Mesodermal cell (in vitro differentiated cells): ENCODE measurements around the gene TOX4.

Experiments used
- H3K27ac ChIP-seq: 2 replicates; pipeline ENCODE4 v1.7.0; 2013; ENCODE audit warnings: mild to moderate bottlenecking, low read depth, low read length, moderate library complexity; ENCODE audit not compliant: severe bottlenecking
- H3K36me3 ChIP-seq: 2 replicates; pipeline ENCODE4 v1.7.1; 2013; ENCODE audit warnings: mild to moderate bottlenecking, low read length, moderate library complexity; ENCODE audit not compliant: control insufficient read depth, insufficient read depth
- H3K4me1 ChIP-seq: one replicate; pipeline ENCODE4 v1.7.1; 2013; ENCODE audit warnings: mild to moderate bottlenecking, low read length; ENCODE audit not compliant: insufficient read depth, control insufficient read depth, poor library complexity, severe bottlenecking
- H3K4me3 ChIP-seq: 2 replicates; pipeline ENCODE4 v1.7.0; 2013; ENCODE audit warnings: low read length, control low read depth, mild to moderate bottlenecking; ENCODE audit not compliant: insufficient read depth, poor library complexity, severe bottlenecking; ENCODE audit errors: extremely low read depth
- H3K9me3 ChIP-seq: 2 replicates; pipeline ENCODE4 v1.7.1; 2013; ENCODE audit warnings: mild to moderate bottlenecking, low read length, moderate library complexity; ENCODE audit not compliant: control insufficient read depth
- WGBS, 2 experiments: methylation state at CpG; one replicate each; pipeline ENCODE4 v1.1.5; 2013; ENCODE audit warnings: missing lambda C conversion rate in 2 of 2; ENCODE audit not compliant: insufficient coverage in 2 of 2; 5-methylcytosine and 5-hydroxymethylcytosine counted together

Gene TOX4

GRCh38 chr14:21524575-21525490 lies 47.8 kb downstream of the TOX4 start:
- Histone ChIP-seq H3K27ac (no peak overlapping the region), H3K4me1 (peaks cover 16% of the 10 kb centered on the region), H3K9me3 (no peaks in the 10 kb centered on the region), H3K4me3 (peak overlapping the region; percentile 71), H3K36me3 (peaks cover 32% of the 10 kb centered on the region)
- 76 to 91% methylated on average over 6 to 11 of the region's 18 CpGs for WGBS, 2 experiments

- H3K36me3 ChIP-seq, result peaks cover 32% of the 10 kb centered on the region
- peaks cover 16% of the 10 kb centered on the region for H3K4me1 ChIP-seq
- WGBS, 2 experiments, result 15 to 42% methylated on average over 3 to 5 of the region's 12 CpGs
- H3K9me3 ChIP-seq, result no peaks in the 10 kb centered on the region
- peak overlapping the region; percentile 71 for H3K4me3 ChIP-seq
- peak overlapping the region; percentile 77 for H3K27ac ChIP-seq
Observed at GRCh38 chr14:21525571-21525961, 48.6 kb downstream of the TOX4 start.

- Histone ChIP-seq H3K9me3 (no peaks in the 10 kb centered on the region), H3K4me3 (peak within 1 kb of the TSS; percentile 71), H3K4me1 (peaks cover 16% of the 10 kb centered on the region), H3K36me3 (peaks cover 32% of the 10 kb centered on the region), H3K27ac (peak within 1 kb of the TSS; percentile 77)
- whole genome bisulfite sequencing, 2 experiments, result 0 to 2% methylated on average over 18 to 22 of the region's 43 CpGs
Observed at GRCh38 chr14:21525962-21526671, 49.1 kb downstream of the TOX4 start, which contains the start of gene SALL2. TSS of gene SALL2 (minus strand) at chr14:21526346. CDS start at chr14:21526127, 219 bp downstream.

GRCh38 chr14:21526672-21527317 lies 49.8 kb downstream of the TOX4 start:
- Histone ChIP-seq H3K36me3 (peaks cover 29% of the 10 kb centered on the region), H3K9me3 (no peaks in the 10 kb centered on the region), H3K4me3 (peak overlapping the region; percentile 71), H3K27ac (peak overlapping the region; percentile 77), H3K4me1 (peaks cover 16% of the 10 kb centered on the region)
- 1 to 9% methylated on average over 8 to 11 of the region's 13 CpGs for WGBS, 2 experiments

GRCh38 chr14:21527318-21527679 lies 50.3 kb downstream of the TOX4 start:
- Histone ChIP-seq H3K9me3 (no peaks in the 10 kb centered on the region), H3K36me3 (peaks cover 25% of the 10 kb centered on the region), H3K4me1 (peaks cover 16% of the 10 kb centered on the region), H3K4me3 (no peak overlapping the region), H3K27ac (peak overlapping the region; percentile 77)
- WGBS, 2 experiments, result no CpG with 5 or more reads among the region's 1 CpG

- H3K4me1 ChIP-seq, result peaks cover 16% of the 10 kb centered on the region
- H3K4me3 ChIP-seq, result no peak overlapping the region
- H3K9me3 ChIP-seq, result no peaks in the 10 kb centered on the region
- H3K36me3 ChIP-seq, result peaks cover 18% of the 10 kb centered on the region
- H3K27ac ChIP-seq, result no peak overlapping the region
- 87 to 89% methylated on average over 2 to 4 of the region's 4 CpGs for WGBS, 2 experiments
Observed at GRCh38 chr14:21528381-21529348, 51.7 kb downstream of the TOX4 start.

GRCh38 chr14:21529515-21529914 lies 52.5 kb downstream of the TOX4 start:
- H3K9me3 ChIP-seq, result no peaks in the 10 kb centered on the region
- H3K4me3 ChIP-seq, result no peak overlapping the region
- H3K36me3 ChIP-seq, result peaks cover 9% of the 10 kb centered on the region
- no peak overlapping the region for H3K27ac ChIP-seq
- WGBS, 2 experiments, result no CpG with 5 or more reads among the region's 1 CpG
- peaks cover 16% of the 10 kb centered on the region for H3K4me1 ChIP-seq

GRCh38 chr14:21533294-21533693 lies 56.3 kb downstream of the TOX4 start:
- H3K9me3 ChIP-seq, result no peaks in the 10 kb centered on the region
- H3K4me3 ChIP-seq, result no peak overlapping the region
- peaks cover 12% of the 10 kb centered on the region for H3K4me1 ChIP-seq
- no peak overlapping the region for H3K27ac ChIP-seq
- no peaks in the 10 kb centered on the region for H3K36me3 ChIP-seq

GRCh38 chr14:21534576-21534975 lies 57.6 kb downstream of the TOX4 start:
- H3K36me3 ChIP-seq, result no peaks in the 10 kb centered on the region
- H3K4me3 ChIP-seq, result no peak overlapping the region
- H3K9me3 ChIP-seq, result no peaks in the 10 kb centered on the region
- 16 to 18% methylated on average over 4 of the region's 4 CpGs for WGBS, 2 experiments
- no peak overlapping the region for H3K27ac ChIP-seq
- H3K4me1 ChIP-seq, result peaks cover 8% of the 10 kb centered on the region
